Measurements from ENCODE around the gene CENPI.

The CENPI gene

DNA sequence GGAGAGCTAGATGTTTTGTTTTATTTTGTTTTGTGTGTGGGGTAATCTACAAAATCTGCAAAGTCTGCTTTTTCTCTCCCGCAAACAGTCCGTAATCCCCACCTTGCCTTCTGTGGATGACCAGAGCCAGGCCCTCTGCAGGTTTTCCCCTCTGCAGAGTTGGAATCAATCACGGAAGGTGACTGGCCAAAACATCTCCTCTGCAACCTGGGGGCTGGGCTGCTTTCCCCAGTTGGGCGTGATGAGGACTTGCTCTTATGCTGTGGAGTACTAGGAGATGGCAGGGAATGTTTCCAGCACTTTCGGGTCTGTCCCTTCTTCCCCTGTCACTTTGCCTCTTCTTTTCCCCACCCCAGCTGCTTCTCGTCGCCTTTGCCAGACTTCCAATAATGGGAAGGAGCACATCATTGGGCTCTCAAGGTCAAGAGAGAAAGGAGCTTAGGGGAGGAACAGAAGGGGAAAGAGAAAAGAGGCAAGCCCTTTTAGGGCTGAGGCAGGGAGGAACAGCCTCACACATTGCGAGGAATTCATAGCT lies 18.2 kb upstream of the CENPI start:
- no peaks in the 10 kb centered on the region for H3K36me3 ChIP-seq (ENCODE audit: insufficient read depth)
- no peaks in the 10 kb centered on the region for H3K27me3 ChIP-seq (ENCODE audit: insufficient read depth, low read depth)
- no peak overlapping the region for H3K9ac ChIP-seq
- TF ChIP-seq, protein P1, sequence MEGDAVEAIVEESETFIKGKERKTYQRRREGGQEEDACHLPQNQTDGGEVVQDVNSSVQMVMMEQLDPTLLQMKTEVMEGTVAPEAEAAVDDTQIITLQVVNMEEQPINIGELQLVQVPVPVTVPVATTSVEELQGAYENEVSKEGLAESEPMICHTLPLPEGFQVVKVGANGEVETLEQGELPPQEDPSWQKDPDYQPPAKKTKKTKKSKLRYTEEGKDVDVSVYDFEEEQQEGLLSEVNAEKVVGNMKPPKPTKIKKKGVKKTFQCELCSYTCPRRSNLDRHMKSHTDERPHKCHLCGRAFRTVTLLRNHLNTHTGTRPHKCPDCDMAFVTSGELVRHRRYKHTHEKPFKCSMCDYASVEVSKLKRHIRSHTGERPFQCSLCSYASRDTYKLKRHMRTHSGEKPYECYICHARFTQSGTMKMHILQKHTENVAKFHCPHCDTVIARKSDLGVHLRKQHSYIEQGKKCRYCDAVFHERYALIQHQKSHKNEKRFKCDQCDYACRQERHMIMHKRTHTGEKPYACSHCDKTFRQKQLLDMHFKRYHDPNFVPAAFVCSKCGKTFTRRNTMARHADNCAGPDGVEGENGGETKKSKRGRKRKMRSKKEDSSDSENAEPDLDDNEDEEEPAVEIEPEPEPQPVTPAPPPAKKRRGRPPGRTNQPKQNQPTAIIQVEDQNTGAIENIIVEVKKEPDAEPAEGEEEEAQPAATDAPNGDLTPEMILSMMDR (conservative IDR thresholded peaks at IDR 0.05; ENCODE audit: low read depth, low read length): no peak
- no peaks in the 10 kb centered on the region for H3K79me2 ChIP-seq (ENCODE audit: insufficient read depth, low read depth)
- no peak overlapping the region for H3K4me3 ChIP-seq (IDR thresholded peaks at IDR 0.05; ENCODE audit: insufficient read depth, low read depth, low read length)
- no peak overlapping the region for H3K4me2 ChIP-seq
- H3K27ac ChIP-seq: no peak overlapping the region
- H4K20me1 ChIP-seq (ENCODE audit: insufficient read depth): no peaks in the 10 kb centered on the region
- no peak overlapping the region for H2AFZ ChIP-seq (ENCODE audit: low read depth)
- no peaks in the 10 kb centered on the region for H3K4me1 ChIP-seq (ENCODE audit: low read depth, poor library complexity, severe bottlenecking)

DNA sequence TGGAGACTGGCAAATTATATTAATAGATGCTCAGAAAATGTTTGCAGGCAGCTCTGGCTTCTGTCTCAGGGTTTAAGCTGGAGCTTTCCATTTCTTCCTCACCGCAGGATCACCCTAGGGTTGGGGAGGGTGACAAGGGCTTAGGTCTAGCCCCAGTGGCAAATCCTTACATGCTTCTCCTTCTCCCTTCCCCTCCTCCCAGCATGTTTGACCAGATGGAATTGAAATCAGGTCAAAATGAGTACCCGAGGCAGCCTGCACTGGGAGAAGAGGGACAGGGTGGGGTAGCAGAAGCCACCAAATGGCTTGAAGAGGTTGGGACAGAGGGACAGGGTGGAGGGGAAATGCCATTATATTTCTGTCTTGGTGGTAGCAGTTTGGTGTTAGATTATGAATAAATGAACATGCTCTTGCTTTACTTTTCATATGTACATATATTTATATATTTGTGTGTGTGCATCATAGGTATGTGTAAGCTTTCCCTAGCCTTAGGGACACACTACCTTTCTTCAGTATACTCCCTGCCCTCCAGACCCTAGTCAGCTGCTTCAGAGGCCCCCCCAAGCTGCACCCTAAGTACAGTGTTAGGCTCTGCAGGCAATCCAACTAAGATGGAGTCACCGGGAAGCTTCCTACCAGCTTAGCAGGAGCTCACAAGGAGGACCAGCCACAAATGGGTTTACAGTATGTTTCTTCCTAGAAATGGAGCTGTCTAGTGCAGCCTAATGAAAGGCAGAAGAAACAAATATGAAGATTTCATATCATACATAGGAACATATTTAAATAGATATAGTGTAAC lies 17.5 kb upstream of the CENPI start:
- no peak overlapping the region for H3K4me3 ChIP-seq (IDR thresholded peaks at IDR 0.05; ENCODE audit: insufficient read depth, low read depth, low read length)
- no peaks in the 10 kb centered on the region for H3K79me2 ChIP-seq (ENCODE audit: insufficient read depth, low read depth)
- no peak overlapping the region for H3K27ac ChIP-seq
- H3K27me3 ChIP-seq (ENCODE audit: insufficient read depth, low read depth): no peaks in the 10 kb centered on the region
- H3K36me3 ChIP-seq (ENCODE audit: insufficient read depth): no peaks in the 10 kb centered on the region
- no peak overlapping the region for H3K9ac ChIP-seq
- no peak overlapping the region for H2AFZ ChIP-seq (ENCODE audit: low read depth)
- no peaks in the 10 kb centered on the region for H3K4me1 ChIP-seq (ENCODE audit: low read depth, poor library complexity, severe bottlenecking)
- TF ChIP-seq, protein P1 (conservative IDR thresholded peaks at IDR 0.05; ENCODE audit: low read depth, low read length): no peak
- H3K4me2 ChIP-seq: no peak overlapping the region
- H4K20me1 ChIP-seq (ENCODE audit: insufficient read depth): no peaks in the 10 kb centered on the region

DNA sequence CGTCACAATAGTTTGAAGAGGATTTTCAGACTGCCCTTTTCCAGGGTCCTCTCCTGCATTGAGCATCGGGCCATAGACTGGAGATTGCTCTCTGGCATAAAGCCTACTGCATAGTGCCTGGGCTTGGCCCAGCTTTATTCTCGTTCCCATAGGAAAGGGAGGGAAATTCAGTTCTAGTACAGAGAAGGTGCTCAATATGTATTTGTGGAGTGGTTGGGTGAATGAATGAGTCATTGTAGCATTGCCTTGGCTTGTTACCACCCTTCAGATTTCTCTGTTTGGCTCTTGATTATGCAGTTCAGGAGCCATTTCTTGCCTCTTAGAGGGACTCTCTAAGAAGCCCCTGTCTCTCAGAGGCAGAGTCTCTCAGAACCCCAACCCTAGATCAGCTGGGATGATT lies 16.8 kb upstream of the CENPI start:
- Histone ChIP-seq H3K4me1 (ENCODE audit: low read depth, poor library complexity, severe bottlenecking) (no peaks in the 10 kb centered on the region), H3K4me3 (IDR thresholded peaks at IDR 0.05; ENCODE audit: insufficient read depth, low read depth, low read length) (no peak overlapping the region), H2AFZ (ENCODE audit: low read depth) (no peak overlapping the region), H3K36me3 (ENCODE audit: insufficient read depth) (no peaks in the 10 kb centered on the region), H4K20me1 (ENCODE audit: insufficient read depth) (no peaks in the 10 kb centered on the region), H3K27ac (no peak overlapping the region), H3K4me2 (no peak overlapping the region), H3K27me3 (ENCODE audit: insufficient read depth, low read depth) (no peaks in the 10 kb centered on the region), H3K9ac (no peak overlapping the region), H3K79me2 (ENCODE audit: insufficient read depth, low read depth) (no peaks in the 10 kb centered on the region)
- TF ChIP-seq, protein P1 (conservative IDR thresholded peaks at IDR 0.05; ENCODE audit: low read depth, low read length): no peak

DNA sequence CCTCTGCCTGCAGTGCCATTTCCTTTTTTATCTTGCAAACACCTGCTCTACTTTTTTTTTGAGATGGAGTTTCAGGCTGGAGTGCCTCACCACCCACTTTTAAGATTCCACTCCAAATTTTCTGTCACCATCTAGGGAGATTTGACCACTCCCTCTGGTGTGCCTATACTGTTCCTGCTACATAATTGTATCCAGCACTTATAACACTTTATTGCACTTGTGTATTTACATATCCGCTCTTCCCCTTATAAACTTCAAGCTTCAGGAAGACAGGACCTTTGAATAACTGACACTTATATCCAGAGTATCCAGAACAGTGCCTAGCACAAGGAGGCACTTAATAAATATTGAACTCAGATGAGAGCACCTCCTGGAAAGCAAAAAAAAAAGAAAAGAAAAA lies 6.2 kb upstream of the CENPI start:
- Histone ChIP-seq H4K20me1 (ENCODE audit: insufficient read depth) (no peaks in the 10 kb centered on the region), H2AFZ (ENCODE audit: low read depth) (no peak overlapping the region), H3K4me1 (ENCODE audit: low read depth, poor library complexity, severe bottlenecking) (no peaks in the 10 kb centered on the region), H3K79me2 (ENCODE audit: insufficient read depth, low read depth) (no peaks in the 10 kb centered on the region), H3K27me3 (ENCODE audit: insufficient read depth, low read depth) (no peaks in the 10 kb centered on the region), H3K4me3 (IDR thresholded peaks at IDR 0.05; ENCODE audit: insufficient read depth, low read depth, low read length) (no peak overlapping the region), H3K4me2 (no peak overlapping the region), H3K9ac (no peak overlapping the region), H3K27ac (no peak overlapping the region), H3K36me3 (ENCODE audit: insufficient read depth) (no peaks in the 10 kb centered on the region)
- TF ChIP-seq, protein P1 (conservative IDR thresholded peaks at IDR 0.05; ENCODE audit: low read depth, low read length): no peak

Measured in KMS-11 (cell line).